Lower leg skin (tissue), 3 donors: ENCODE data around the gene DOCK3.

Source experiments
- CTCF ChIP-seq, 3 donors: fragments of 450-650 bp; IDR thresholded peaks; one replicate each; pipeline ENCODE4 v1.5.1; 2016; ENCODE audit warnings: antibody characterized with exemption in 3 of 3, mild to moderate bottlenecking in 3 of 3, moderate library complexity in 2 of 3
- POLR2A ChIP-seq, 2 donors: fragments of 450-650 bp; IDR thresholded peaks; one replicate each; pipeline ENCODE4 v1.6.1; 2016 to 2017; ENCODE audit warnings: antibody characterized with exemption in 2 of 2, mild to moderate bottlenecking in 1 of 2, moderate library complexity in 1 of 2

DNA sequence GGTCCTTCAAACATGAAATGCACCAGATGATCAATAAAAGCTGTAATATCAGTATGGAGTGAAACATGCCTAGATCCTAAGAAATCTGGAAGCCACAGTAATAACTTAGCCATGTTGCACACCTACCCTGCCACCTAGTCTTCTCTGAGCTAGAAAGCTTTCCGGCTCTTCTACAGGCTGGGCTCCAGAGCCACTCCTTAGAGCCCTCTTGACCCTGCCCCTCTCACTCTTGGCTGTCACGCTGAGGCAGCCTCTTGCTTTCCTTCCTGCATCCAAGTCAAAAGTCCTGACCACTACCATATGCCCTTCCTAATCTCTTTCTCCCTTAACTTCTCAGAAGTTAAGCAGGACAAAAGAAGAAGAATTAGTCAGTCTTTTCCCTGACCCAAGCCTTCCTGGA, 734.1 kb downstream of the DOCK3 start:
- TF ChIP-seq POLR2A (IDR thresholded peaks at IDR 0.05) (no peak), CTCF (IDR thresholded peaks at IDR 0.05) (no peak)
